ENCODE results near the gene INTS6. TPM values are rescaled to one million over a fixed set of nuclear protein-coding genes. Genes with fewer than 3 reads are reported as not detected.

Gene INTS6
- total and polyA plus RNA-seq, 8 donors = 25.0 to 47.3 (median 41.8) TPM

DNA sequence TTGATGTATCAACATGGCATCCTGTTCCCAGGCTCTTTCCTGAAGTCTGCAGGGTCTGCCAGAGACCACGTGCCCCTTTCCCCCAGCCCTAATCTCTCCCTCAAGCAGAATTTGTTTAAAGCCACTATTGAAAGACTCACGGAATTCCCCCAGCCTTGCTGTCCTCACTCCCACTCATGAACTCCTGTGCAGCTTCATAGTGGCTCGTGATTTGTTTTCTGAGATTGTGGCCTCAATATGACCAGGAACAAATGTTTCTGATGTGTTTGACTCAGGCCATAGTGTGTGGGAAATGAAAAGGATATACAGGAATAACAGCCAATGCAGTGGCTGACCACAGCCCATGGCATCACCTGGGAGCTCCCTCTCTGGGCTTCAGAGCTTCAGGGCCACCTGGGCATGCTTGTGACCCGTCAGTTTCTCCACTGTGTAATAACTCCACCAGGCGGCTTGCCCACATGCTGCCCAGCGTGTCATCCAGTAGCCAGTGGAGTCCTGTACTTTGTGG is 121.4 kb downstream of the INTS6 start:
- Histone ChIP-seq H3K4me1 (no peaks in the 10 kb centered on the region), H3K9me3 (no peaks in the 10 kb centered on the region), H3K27ac (no peak overlapping the region), H3K4me3 (no peak overlapping the region), H3K36me3 (no peaks in the 10 kb centered on the region), H3K27me3 (no peaks in the 10 kb centered on the region)
- no peak for ATAC-seq
- TF ChIP-seq, protein P1, sequence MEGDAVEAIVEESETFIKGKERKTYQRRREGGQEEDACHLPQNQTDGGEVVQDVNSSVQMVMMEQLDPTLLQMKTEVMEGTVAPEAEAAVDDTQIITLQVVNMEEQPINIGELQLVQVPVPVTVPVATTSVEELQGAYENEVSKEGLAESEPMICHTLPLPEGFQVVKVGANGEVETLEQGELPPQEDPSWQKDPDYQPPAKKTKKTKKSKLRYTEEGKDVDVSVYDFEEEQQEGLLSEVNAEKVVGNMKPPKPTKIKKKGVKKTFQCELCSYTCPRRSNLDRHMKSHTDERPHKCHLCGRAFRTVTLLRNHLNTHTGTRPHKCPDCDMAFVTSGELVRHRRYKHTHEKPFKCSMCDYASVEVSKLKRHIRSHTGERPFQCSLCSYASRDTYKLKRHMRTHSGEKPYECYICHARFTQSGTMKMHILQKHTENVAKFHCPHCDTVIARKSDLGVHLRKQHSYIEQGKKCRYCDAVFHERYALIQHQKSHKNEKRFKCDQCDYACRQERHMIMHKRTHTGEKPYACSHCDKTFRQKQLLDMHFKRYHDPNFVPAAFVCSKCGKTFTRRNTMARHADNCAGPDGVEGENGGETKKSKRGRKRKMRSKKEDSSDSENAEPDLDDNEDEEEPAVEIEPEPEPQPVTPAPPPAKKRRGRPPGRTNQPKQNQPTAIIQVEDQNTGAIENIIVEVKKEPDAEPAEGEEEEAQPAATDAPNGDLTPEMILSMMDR (IDR thresholded peaks at IDR 0.05) = no peak
- intact Hi-C loops (cut with DNase I) = no loop called here
- no peak for DNase-seq

DNA sequence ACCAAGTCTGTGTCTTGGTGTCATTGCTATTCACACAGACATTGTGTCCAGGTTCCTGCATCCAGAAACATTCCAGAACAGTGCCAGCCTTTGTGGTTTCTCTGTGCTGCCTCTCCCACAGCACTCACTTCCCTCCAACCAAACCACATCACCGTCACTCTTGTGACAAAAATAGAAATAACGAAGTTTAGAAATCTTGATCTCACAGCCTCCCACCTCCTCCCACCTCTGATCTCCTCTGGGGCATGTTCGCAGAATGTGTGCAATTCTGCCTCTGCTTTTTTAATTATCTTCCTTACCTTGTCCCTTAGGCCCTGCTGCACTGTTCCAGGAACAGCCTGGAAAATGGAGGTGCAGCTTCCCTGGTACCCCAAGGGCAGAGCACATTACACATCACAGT is 122.0 kb downstream of the INTS6 start:
- no peak overlapping the region for H3K27ac ChIP-seq
- intact Hi-C loops (cut with DNase I) = no loop called here
- no peak for DNase-seq
- H3K4me3 ChIP-seq = no peak overlapping the region
- no peaks in the 10 kb centered on the region for H3K9me3 ChIP-seq
- H3K4me1 ChIP-seq = no peaks in the 10 kb centered on the region
- no peaks in the 10 kb centered on the region for H3K36me3 ChIP-seq
- ATAC-seq = peak; percentile 27
- no peaks in the 10 kb centered on the region for H3K27me3 ChIP-seq
- TF ChIP-seq, protein P1 (IDR thresholded peaks at IDR 0.05) = no peak

DNA sequence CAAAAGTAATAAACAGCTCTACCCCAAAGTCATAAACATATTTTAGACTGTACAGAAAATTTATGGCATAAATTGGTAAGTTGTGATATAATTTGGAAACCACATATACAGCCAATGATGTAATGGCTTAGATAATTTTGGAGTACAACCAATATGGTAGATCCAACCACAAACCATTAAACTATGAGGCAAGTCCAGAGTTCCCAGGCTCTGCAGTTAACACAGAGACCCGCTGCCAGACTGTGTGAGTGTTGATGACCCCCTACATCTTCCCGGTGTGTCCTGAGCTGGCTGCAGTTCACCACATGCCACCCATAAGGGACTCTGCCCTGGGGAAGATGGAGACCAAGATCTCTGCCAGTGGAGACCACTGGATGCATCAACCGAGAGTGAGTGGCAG is 123.2 kb downstream of the INTS6 start:
- H3K27ac ChIP-seq = no peak overlapping the region
- no peaks in the 10 kb centered on the region for H3K27me3 ChIP-seq
- TF ChIP-seq, protein P1 (IDR thresholded peaks at IDR 0.05) = no peak
- H3K4me3 ChIP-seq = no peak overlapping the region
- H3K4me1 ChIP-seq = no peaks in the 10 kb centered on the region
- ATAC-seq (no peak), DNase-seq (no peak)
- intact Hi-C loops (cut with DNase I) = no loop called here
- no peaks in the 10 kb centered on the region for H3K9me3 ChIP-seq
- no peaks in the 10 kb centered on the region for H3K36me3 ChIP-seq

DNA sequence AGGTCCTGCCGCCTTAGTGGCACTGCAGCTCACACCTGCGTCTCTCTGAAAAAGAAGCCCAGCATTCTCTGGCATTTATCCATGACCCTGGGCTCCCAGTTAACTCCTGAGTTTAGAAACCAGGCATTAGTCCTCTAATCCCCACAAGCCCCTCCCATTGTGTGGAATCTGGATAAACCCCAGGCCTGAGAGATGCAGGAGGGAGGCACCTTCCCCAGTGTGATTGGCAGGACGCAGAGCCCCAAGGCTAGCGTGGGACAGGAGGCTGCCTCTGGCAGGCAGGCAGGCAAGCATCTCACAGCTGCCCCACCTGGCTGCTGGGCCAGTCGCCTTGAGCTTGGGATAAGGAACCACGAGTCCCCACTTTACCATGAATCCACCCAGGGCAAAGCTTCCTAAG is 124.3 kb downstream of the INTS6 start:
- H3K27ac ChIP-seq = no peak overlapping the region
- no peak overlapping the region for H3K4me3 ChIP-seq
- no peaks in the 10 kb centered on the region for H3K4me1 ChIP-seq
- DNase-seq (no peak), ATAC-seq (no peak)
- H3K27me3 ChIP-seq = no peaks in the 10 kb centered on the region
- TF ChIP-seq, protein P1 (IDR thresholded peaks at IDR 0.05) = no peak
- no peaks in the 10 kb centered on the region for H3K36me3 ChIP-seq
- no peaks in the 10 kb centered on the region for H3K9me3 ChIP-seq
- intact Hi-C loops (cut with DNase I) = no loop called here

DNA sequence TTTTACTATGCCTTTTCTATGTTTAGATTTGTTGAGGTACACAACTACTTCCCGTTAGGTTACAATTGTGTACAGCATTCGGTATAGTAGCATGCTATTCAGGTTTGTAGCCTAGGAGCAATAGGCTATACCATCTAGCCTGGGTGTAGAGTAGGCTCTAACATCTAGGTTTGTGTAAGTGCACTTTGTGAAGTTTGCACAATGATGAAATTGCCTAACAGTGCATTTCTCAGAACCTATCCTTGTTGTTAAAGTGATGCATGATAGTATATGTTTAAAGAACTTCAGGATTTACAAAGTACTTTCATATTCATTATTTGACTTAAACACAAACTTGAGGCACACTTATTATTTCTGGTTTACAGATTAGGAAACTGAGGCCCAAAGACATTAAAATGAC is 124.9 kb downstream of the INTS6 start:
- H3K27me3 ChIP-seq = no peaks in the 10 kb centered on the region
- no peaks in the 10 kb centered on the region for H3K4me1 ChIP-seq
- no peak for ATAC-seq
- intact Hi-C loops (cut with DNase I) = no loop called here
- H3K27ac ChIP-seq = no peak overlapping the region
- H3K36me3 ChIP-seq = no peaks in the 10 kb centered on the region
- no peaks in the 10 kb centered on the region for H3K9me3 ChIP-seq
- H3K4me3 ChIP-seq = no peak overlapping the region
- no peak for DNase-seq
- TF ChIP-seq, protein P1 (IDR thresholded peaks at IDR 0.05) = no peak

Data from left lung (tissue), 10 donors.